K562 (cell line): Measurements from ENCODE around the gene VWA7. TPM values are rescaled to one million over a fixed set of nuclear protein-coding genes. Genes with fewer than 3 reads are reported as not detected.
A peak's percentile ranks its signal among the peaks of the same experiment; 100 is the strongest.

ENCODE experiments used
- ATAC-seq: fragments of 200-7000 bp; cut with Tn5 transposase; 3 replicates; pipeline ENCODE4 v1.9.1; 2020; ENCODE audit warnings: moderate library complexity
- BruUV-seq: library from RNA; stranded (reverse); fragments of 400-500 nt; replicated peaks from 2 replicates; lab custom pipeline; 2021; lab: Mats Ljungman, UMichigan
- CTCF ChIA-PET: fragments of 300-600 bp; formaldehyde crosslinking; extraction: SDS; loops from one replicate; lab custom pipeline; 2021; ENCODE audit warnings: low intra/inter-chr PET ratio; lab: Yijun Ruan, JAX
- POLR2A ChIA-PET: fragments of 300-600, 350-650 bp; sonication (Branson Sonifier 250); formaldehyde crosslinking; extraction: SDS; loops from one replicate; lab custom pipeline; 2021; ENCODE audit warnings: antibody characterized with exemption, inconsistent platforms; lab: Yijun Ruan, JAX
- DNase-seq, 4 experiments: peaks; one replicate each; pipeline versions ENCODE4 v3.0.0 to v3.0.0-alpha.2; 2011 to 2018; ENCODE audit warnings: low spot score in 3 of 4, mixed read lengths in 3 of 4; ENCODE audit errors: extremely low read depth in 1 of 4
- FAIRE-seq: peaks from 2 replicates; lab custom pipeline; 2011; peaks lifted over from hg19 to GRCh38; lab: Jason Lieb, UNC
- H2AFZ ChIP-seq: 2 replicates; pipeline ENCODE4 v1.6.0; 2011; ENCODE audit warnings: low read depth, low read length, control low read depth, inconsistent platforms
- H3K27ac ChIP-seq: fragments of 200-600 bp; 3 replicates; pipeline ENCODE4 v1.8.0; 2011; ENCODE audit warnings: low read depth, mild to moderate bottlenecking, control low read depth, inconsistent platforms, low read length, moderate library complexity, mixed read lengths; ENCODE audit errors: extremely low read depth
- H3K27me3 ChIP-seq, 2 experiments: fragments of 300-600 bp in 1 of 2; 2 replicates in 1 of 2; 3 replicates in 1 of 2; pipeline versions ENCODE4 v1.6.0 to v1.8.0; 2011; ENCODE audit warnings: inconsistent platforms in 2 of 2, low read length in 2 of 2, mild to moderate bottlenecking in 1 of 2, mixed read lengths in 1 of 2, moderate library complexity in 1 of 2; ENCODE audit not compliant: control insufficient read depth in 2 of 2, insufficient read depth in 2 of 2
- H3K36me3 ChIP-seq: fragments of 300-600 bp; 3 replicates; pipeline ENCODE4 v1.8.0; 2011; ENCODE audit warnings: mild to moderate bottlenecking, low read length, inconsistent platforms; ENCODE audit not compliant: control insufficient read depth, insufficient read depth
- H3K4me1 ChIP-seq, 2 experiments: fragments of 200-600 bp in 1 of 2; replicated peaks in 1 of 2; 2 replicates in 1 of 2; 3 replicates in 1 of 2; pipeline versions ENCODE4 v1.5.1 to v1.8.0; 2011; ENCODE audit warnings: inconsistent platforms in 2 of 2, low read length in 2 of 2, mild to moderate bottlenecking in 1 of 2, mixed read lengths in 1 of 2, moderate library complexity in 1 of 2; ENCODE audit not compliant: control insufficient read depth in 2 of 2, insufficient read depth in 2 of 2
- H3K4me2 ChIP-seq: 2 replicates; pipeline ENCODE4 v1.6.1; 2011; ENCODE audit warnings: low read length, control low read depth, inconsistent platforms, mixed read lengths; ENCODE audit not compliant: insufficient read depth
- H3K4me3 ChIP-seq: fragments of 200-600 bp; sonication (generic), shearing (Covaris generic); 2 replicates; pipeline ENCODE4 v1.5.1; 2016; ENCODE audit warnings: control low read depth, inconsistent platforms
- H3K79me2 ChIP-seq: fragments of 200-600 bp; 3 replicates; pipeline ENCODE4 v1.8.0; 2011; ENCODE audit warnings: low read length, inconsistent platforms; ENCODE audit not compliant: control insufficient read depth, insufficient read depth
- H3K9ac ChIP-seq, 2 experiments: 2 replicates each; pipeline versions ENCODE4 v1.6.0 to v1.6.1; 2011; ENCODE audit warnings: low read depth in 2 of 2, low read length in 2 of 2, control low read depth in 1 of 2, inconsistent platforms in 1 of 2, mild to moderate bottlenecking in 1 of 2, mixed read lengths in 1 of 2; ENCODE audit not compliant: insufficient read depth in 1 of 2
- H3K9me1 ChIP-seq: one replicate; pipeline ENCODE4 v1.6.0; 2011; ENCODE audit warnings: inconsistent platforms, mild to moderate bottlenecking, low read length, moderate library complexity; ENCODE audit not compliant: control insufficient read depth, insufficient read depth
- H3K9me3 ChIP-seq: replicated peaks from 2 replicates; pipeline ENCODE4 v1.5.1; 2011; ENCODE audit warnings: low read depth, low read length, inconsistent platforms; ENCODE audit not compliant: control insufficient read depth, insufficient read depth
- H4K20me1 ChIP-seq: replicated peaks from 2 replicates; pipeline ENCODE4 v1.6.1; 2011; ENCODE audit warnings: low read length, inconsistent platforms, mixed read lengths; ENCODE audit not compliant: control insufficient read depth, insufficient read depth
- CREM ChIP-seq: IDR thresholded peaks from 2 replicates; pipeline ENCODE4 v1.6.1; 2014; ENCODE audit warnings: antibody characterized with exemption, low read depth
- FOXA3 ChIP-seq, 2 experiments: fragments of 450-650 bp in 1 of 2; sonication (generic) in 1 of 2; formaldehyde crosslinking; IDR thresholded peaks in 1 of 2; conservative IDR thresholded peaks in 1 of 2; 2 replicates each; pipeline versions ENCODE4 v1.4.0 to v1.8.0; 2020 to 2022; ENCODE audit warnings: mild to moderate bottlenecking in 2 of 2, missing genetic modification reagents in 1 of 2
- GTF2A2 ChIP-seq: IDR thresholded peaks from 2 replicates; pipeline ENCODE4 v1.6.1; 2016; ENCODE audit warnings: mild to moderate bottlenecking, missing genetic modification characterization, missing compliant biosample characterization
- MED1 ChIP-seq: sonication (generic); formaldehyde crosslinking; IDR thresholded peaks from 2 replicates; pipeline ENCODE4 v1.8.1; 2023; ENCODE audit warnings: missing genetic modification reagents, borderline replicate concordance
- MTA3 ChIP-seq: fragments of 450-650 bp; formaldehyde crosslinking; IDR thresholded peaks from 2 replicates; pipeline ENCODE4 v1.6.1; 2017; ENCODE audit warnings: mild to moderate bottlenecking, borderline replicate concordance
- NFE2 ChIP-seq: IDR thresholded peaks from 2 replicates; pipeline ENCODE4 v1.6.1; 2014; ENCODE audit warnings: antibody characterized with exemption, low read depth
- POLR2G ChIP-seq: fragments of 200-400 bp; formaldehyde crosslinking; IDR thresholded peaks from 2 replicates; pipeline ENCODE4 v1.6.1; 2017; ENCODE audit warnings: low read depth, mild to moderate bottlenecking, antibody characterized with exemption, low read length, moderate library complexity
- POLR3G ChIP-seq: IDR thresholded peaks from 2 replicates; pipeline ENCODE4 v1.6.1; 2011; ENCODE audit not compliant: insufficient read length, insufficient replicate concordance; ENCODE audit errors: extremely low read depth
- PRPF4 ChIP-seq: fragments of 200-400 bp; formaldehyde crosslinking; IDR thresholded peaks from one replicate; pipeline ENCODE4 v1.6.1; 2017; ENCODE audit warnings: low read length, low read depth, mild to moderate bottlenecking; ENCODE audit not compliant: insufficient read depth, poor library complexity, severe bottlenecking
- RBFOX2 ChIP-seq: fragments of 200-400 bp; formaldehyde crosslinking; IDR thresholded peaks from 2 replicates; pipeline ENCODE4 v1.6.1; 2017; ENCODE audit warnings: low read depth, mild to moderate bottlenecking, low read length, moderate library complexity
- RBM22 ChIP-seq: fragments of 200-400 bp; formaldehyde crosslinking; IDR thresholded peaks from 2 replicates; pipeline ENCODE4 v1.6.1; 2018; ENCODE audit warnings: low read length, low read depth; ENCODE audit not compliant: poor library complexity, severe bottlenecking
- ZNF184 ChIP-seq: sonication (generic); formaldehyde crosslinking; IDR thresholded peaks from 2 replicates; pipeline ENCODE4 v1.5.0; 2020; ENCODE audit warnings: missing genetic modification reagents
- WGBS: fragments of 100-300 bp; shearing (Covaris generic); methylation state at CpG from one replicate; pipeline ENCODE4 v1.1.6; 2016; ENCODE audit warnings: low coverage, mixed read lengths; ENCODE audit not compliant: insufficient coverage; ENCODE audit errors: missing lambda C conversion rate; 5-methylcytosine and 5-hydroxymethylcytosine counted together
- in situ Hi-C: fragments of 300-500 bp; cut with MboI; formaldehyde crosslinking; loops from 4 replicates; pipeline ENCODE4 v1.15.0; 2018; ENCODE audit warnings: inconsistent platforms, mixed read lengths
- intact Hi-C: fragments of 100-400 bp; cut with micrococcal nuclease; formaldehyde crosslinking; loops from 2 replicates; pipeline ENCODE4 v1.14.2; 2022
- polyA plus RNA-seq, 8 experiments: library from polyadenylated mRNA; depleted of rRNA in 4 of 8; stranded (reverse) in 5 of 8; unstranded in 3 of 8; fragments of >200 nt; fragmentation: Nextera tagmentation in 2 of 8; fragmentation: Illumina TruSeq in 1 of 8; extraction: Ambion mirVana in 2 of 8; extraction: Trizol in 1 of 8; gene quantifications; 2 replicates each; pipeline versions ENCODE4 v1.2.1 to v1.2.3, GENCODE V29; 2011 to 2014; ENCODE audit warnings: inconsistent platforms in 1 of 8, missing spikeins in 1 of 8
- total RNA-seq, 7 experiments: library from RNA; depleted of rRNA in 6 of 7; stranded (reverse); fragments of >200 nt in 6 of 7; fragmentation: Illumina TruSeq in 2 of 7; extraction: Trizol in 2 of 7; gene quantifications; 2 replicates each; pipeline versions ENCODE4 v1.2.1 to v1.2.3, GENCODE V29; 2011 to 2021; ENCODE audit warnings: low replicate concordance in 1 of 7
- TF ChIP-seq, protein P1 (sequence below): sonication (generic); formaldehyde crosslinking; IDR thresholded peaks from 2 replicates; pipeline ENCODE4 v1.8.0; 2022; ENCODE audit warnings: missing genetic modification reagents, mild to moderate bottlenecking, moderate library complexity, borderline replicate concordance
- TF ChIP-seq, protein P2 (sequence below), 2 experiments: fragments of 450-650 bp; conservative IDR thresholded peaks; 2 replicates each; pipeline ENCODE4 v1.6.1; 2017; ENCODE audit warnings: mild to moderate bottlenecking in 2 of 2, moderate library complexity in 2 of 2
- TF ChIP-seq, protein P3 (sequence below): fragments of 450-650 bp; formaldehyde crosslinking; IDR thresholded peaks from 2 replicates; pipeline ENCODE4 v1.4.0; 2022; ENCODE audit warnings: missing genetic modification characterization

Gene VWA7
- total and polyA plus RNA-seq, 9 of the 15 experiments (the other 6 are each of a cell fraction or from before 2014, with no cell fraction given) = 0.18 to 2.9 (median 0.95) TPM

DNA sequence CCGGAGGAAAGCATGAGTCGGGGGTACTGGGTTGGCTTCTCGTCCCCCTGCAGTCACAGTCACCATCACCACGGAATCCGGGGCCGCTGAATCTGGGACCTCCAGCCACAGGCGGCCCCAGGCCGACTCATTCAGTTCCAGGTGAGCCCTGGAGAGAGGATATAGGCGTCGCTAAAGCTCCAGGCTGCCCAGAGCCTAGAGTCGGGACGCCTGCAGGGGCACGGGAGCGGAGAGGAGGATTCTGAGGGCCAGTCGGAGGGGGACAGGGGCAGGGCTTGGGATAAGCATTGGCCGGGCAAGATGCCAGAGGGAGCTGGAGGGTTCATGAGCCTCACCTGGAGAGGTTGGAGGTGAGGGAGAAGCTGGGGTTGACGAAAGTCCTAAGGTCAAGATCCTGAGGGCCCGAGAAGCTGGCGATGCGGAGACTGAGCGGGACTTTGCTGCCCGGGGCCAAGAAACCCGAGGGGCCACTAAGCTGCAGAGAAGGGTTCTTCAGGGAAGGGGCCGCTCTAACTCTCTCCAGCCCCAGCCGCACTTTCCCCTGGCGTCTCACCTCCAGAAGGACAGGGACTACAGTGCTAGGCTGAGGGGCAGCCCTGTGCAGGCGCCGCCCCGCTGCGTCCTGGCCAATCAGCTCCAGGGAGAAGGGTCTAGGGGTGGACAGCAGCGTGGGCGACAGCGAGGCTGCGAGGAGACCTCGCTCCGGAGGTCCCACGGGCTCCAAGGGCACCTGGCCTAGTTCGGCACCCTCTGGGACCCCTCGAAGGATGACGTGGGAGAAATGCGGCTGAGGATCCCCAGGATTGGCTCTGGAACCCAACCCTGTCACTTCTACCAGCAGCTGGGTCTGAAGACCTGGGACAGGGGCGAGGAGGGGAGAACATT lies 11.0 kb downstream of the VWA7 start:
- WGBS = 76% methylated on average over 42 of the region's 42 CpGs
- CTCF ChIA-PET = interaction anchor here (1.4 kb wide), 1 partner anchor 86 kb away, joined by 4 read pairs; the partner anchor contains the start of gene LY6G5C
- FAIRE-seq = no peak
- peaks cover 30% of the 10 kb centered on the region; the same call in 2 of the 3 replicates for H3K36me3 ChIP-seq
- DNase-seq = peak in 1 of 4 experiments; percentile 62
- intact Hi-C loops (no loop called here), in situ Hi-C loops (loop anchor here (5.0 kb wide), 1 partner anchor 79 kb away; no protein-coding TSS in a partner anchor)
- no peak for ATAC-seq
- peaks cover 18 to 47% of the 10 kb centered on the region in 2 experiments; a peak in 4 of 5 replicates for H3K4me1 ChIP-seq
- no peaks in the 10 kb centered on the region for H3K79me2 ChIP-seq
- peaks cover 4% of the 10 kb centered on the region for H3K9me1 ChIP-seq
- no peaks in the 10 kb centered on the region for H3K9me3 ChIP-seq
- BruUV-seq = no TSS peak
- H3K4me2 ChIP-seq = no peak overlapping the region
- H3K4me3 ChIP-seq = no peak overlapping the region
- H4K20me1 ChIP-seq = no peaks in the 10 kb centered on the region
- H3K27me3 ChIP-seq = no peaks in the 10 kb centered on the region
- no peak overlapping the region for H2AFZ ChIP-seq
- H3K9ac ChIP-seq = peak overlapping the region in 1 of 2 experiments; percentile 72; a peak in 2 of 4 replicates
- peak; percentile 77 for TF ChIP-seq POLR2G
- TF ChIP-seq, protein P1, sequence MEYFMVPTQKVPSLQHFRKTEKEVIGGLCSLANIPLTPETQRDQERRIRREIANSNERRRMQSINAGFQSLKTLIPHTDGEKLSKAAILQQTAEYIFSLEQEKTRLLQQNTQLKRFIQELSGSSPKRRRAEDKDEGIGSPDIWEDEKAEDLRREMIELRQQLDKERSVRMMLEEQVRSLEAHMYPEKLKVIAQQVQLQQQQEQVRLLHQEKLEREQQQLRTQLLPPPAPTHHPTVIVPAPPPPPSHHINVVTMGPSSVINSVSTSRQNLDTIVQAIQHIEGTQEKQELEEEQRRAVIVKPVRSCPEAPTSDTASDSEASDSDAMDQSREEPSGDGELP (CRISPR knock-in tag) = peak; percentile 34; the same call in 1 of the 2 replicates
- no peak for TF ChIP-seq MTA3
- TF ChIP-seq, protein P2, sequence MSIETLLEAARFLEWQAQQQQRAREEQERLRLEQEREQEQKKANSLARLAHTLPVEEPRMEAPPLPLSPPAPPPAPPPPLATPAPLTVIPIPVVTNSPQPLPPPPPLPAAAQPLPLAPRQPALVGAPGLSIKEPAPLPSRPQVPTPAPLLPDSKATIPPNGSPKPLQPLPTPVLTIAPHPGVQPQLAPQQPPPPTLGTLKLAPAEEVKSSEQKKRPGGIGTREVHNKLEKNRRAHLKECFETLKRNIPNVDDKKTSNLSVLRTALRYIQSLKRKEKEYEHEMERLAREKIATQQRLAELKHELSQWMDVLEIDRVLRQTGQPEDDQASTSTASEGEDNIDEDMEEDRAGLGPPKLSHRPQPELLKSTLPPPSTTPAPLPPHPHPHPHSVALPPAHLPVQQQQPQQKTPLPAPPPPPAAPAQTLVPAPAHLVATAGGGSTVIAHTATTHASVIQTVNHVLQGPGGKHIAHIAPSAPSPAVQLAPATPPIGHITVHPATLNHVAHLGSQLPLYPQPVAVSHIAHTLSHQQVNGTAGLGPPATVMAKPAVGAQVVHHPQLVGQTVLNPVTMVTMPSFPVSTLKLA (conservative IDR thresholded peaks at IDR 0.05) = no peak
- TF ChIP-seq, protein P3, sequence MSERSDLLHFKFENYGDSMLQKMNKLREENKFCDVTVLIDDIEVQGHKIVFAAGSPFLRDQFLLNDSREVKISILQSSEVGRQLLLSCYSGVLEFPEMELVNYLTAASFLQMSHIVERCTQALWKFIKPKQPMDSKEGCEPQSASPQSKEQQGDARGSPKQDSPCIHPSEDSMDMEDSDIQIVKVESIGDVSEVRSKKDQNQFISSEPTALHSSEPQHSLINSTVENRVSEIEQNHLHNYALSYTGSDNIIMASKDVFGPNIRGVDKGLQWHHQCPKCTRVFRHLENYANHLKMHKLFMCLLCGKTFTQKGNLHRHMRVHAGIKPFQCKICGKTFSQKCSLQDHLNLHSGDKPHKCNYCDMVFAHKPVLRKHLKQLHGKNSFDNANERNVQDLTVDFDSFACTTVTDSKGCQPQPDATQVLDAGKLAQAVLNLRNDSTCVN (CRISPR knock-in tag) = 0 out of 2 replicates have a peak, but pooled peaks have one; percentile 26
- TF ChIP-seq POLR3G = no peak
- TF ChIP-seq NFE2 = no peak
- peak; percentile 53 for TF ChIP-seq RBFOX2
- no peak for TF ChIP-seq CREM
- no peak for TF ChIP-seq PRPF4
- no peak for TF ChIP-seq GTF2A2 (tag)
- TF ChIP-seq ZNF184 (CRISPR knock-in tag) = peak; percentile 35; the same call in 1 of the 2 replicates
- 0 out of 4 replicates have a peak, but pooled peaks of 1 of the 2 experiments have one; percentile 20 for TF ChIP-seq FOXA3 (CRISPR knock-in tag; conservative IDR thresholded peaks at IDR 0.05 in 1 of 2, IDR thresholded peaks at IDR 0.05 in 1 of 2)
- peak; percentile 48 for TF ChIP-seq RBM22
- 0 out of 2 replicates have a peak, but pooled peaks have one; percentile 31 for TF ChIP-seq MED1 (CRISPR knock-in tag)
- POLR2A ChIA-PET = interaction anchor here (0.7 to 5.9 kb wide), 20 partner anchors 7 to 106 kb away, joined by 3 to 75 read pairs (median 3); partner anchors contain the start of genes C6orf47, CLIC1, HSPA1B and LSM2
- H3K27ac ChIP-seq = no peak overlapping the region
